ENCODE data around the gene CCDC182.

CCDC182 gene

DNA sequence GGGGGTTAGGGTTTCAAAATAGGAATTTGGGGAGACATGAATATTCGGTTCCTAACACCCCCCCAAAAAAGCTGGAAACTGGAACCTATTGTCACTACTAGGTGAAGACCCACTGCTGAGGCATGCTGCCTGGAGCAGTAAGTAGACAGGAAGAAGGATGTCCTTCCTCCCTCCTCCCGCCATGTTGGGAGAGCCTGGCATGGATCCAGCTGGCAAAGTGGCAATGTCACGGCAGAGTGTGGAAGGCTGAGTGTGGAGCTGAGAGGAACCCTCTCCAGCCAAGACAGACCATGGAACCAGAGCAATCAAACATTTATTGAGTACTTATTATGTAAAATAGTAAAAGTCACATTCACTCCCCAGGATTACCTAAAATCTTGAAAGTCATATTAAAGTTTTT is 49.0 kb downstream of the CCDC182 start:
- no peak for DNase-seq

Data from Kasumi-1 (cell line).